GM18502 (cell line): ENCODE measurements around the gene PRKG1.
"Not testable (repeated sequence)": the region's sequence is repeated elsewhere in the genome, so short reads cannot be mapped to it uniquely, and the experiment has no call there.

Source experiments
- ATAC-seq: cut with Tn5 transposase; IDR thresholded peaks from one replicate; pipeline ENCODE4 v1.9.1; 2021; ENCODE audit warnings: mild to moderate bottlenecking; ENCODE audit not compliant: unreplicated experiment, poor library complexity

Gene PRKG1

GRCh38 chr10:52198540-52198939, 1124.3 kb downstream of the PRKG1 start:
- ATAC-seq = no peak

- not testable (repeated sequence) for ATAC-seq
These were observed 1130.6 kb downstream of the PRKG1 start for GRCh38 chr10:52204906-52205305.

- ATAC-seq = no peak
These were observed 1134.1 kb downstream of the PRKG1 start for GRCh38 chr10:52208365-52208764.

- ATAC-seq = no peak
These were observed 1135.9 kb downstream of the PRKG1 start for GRCh38 chr10:52210161-52210560.

GRCh38 chr10:52212062-52212461, 1137.8 kb downstream of the PRKG1 start:
- no peak for ATAC-seq

- ATAC-seq = no peak
These were observed 1138.5 kb downstream of the PRKG1 start for GRCh38 chr10:52212802-52213201.

GRCh38 chr10:52213321-52213752, 1139.0 kb downstream of the PRKG1 start:
- no peak for ATAC-seq

GRCh38 chr10:52215745-52216361, 1141.6 kb downstream of the PRKG1 start:
- ATAC-seq = peak; percentile 77

- peak; percentile 73 for ATAC-seq
These were observed 1142.6 kb downstream of the PRKG1 start for GRCh38 chr10:52216852-52217251.

- no peak for ATAC-seq
These were observed 1143.2 kb downstream of the PRKG1 start for GRCh38 chr10:52217531-52217930.

GRCh38 chr10:52220947-52221346, 1146.7 kb downstream of the PRKG1 start:
- ATAC-seq = peak; percentile 41

- ATAC-seq = no peak
These were observed 1147.6 kb downstream of the PRKG1 start for GRCh38 chr10:52221923-52222322.

- ATAC-seq = no peak
These were observed 1152.0 kb downstream of the PRKG1 start for GRCh38 chr10:52226197-52226847.

GRCh38 chr10:52228556-52228955, 1154.3 kb downstream of the PRKG1 start:
- ATAC-seq = no peak

- no peak for ATAC-seq
These were observed 1155.1 kb downstream of the PRKG1 start for GRCh38 chr10:52229291-52229931.

GRCh38 chr10:52232561-52233350, 1158.5 kb downstream of the PRKG1 start:
- ATAC-seq = peak; percentile 100

- not testable (repeated sequence) for ATAC-seq
These were observed 1159.2 kb downstream of the PRKG1 start for GRCh38 chr10:52233351-52233991.

- ATAC-seq = no peak
These were observed 1165.5 kb downstream of the PRKG1 start for GRCh38 chr10:52239771-52240170.

GRCh38 chr10:52245547-52245946, 1171.3 kb downstream of the PRKG1 start:
- no peak for ATAC-seq

- not testable (repeated sequence) for ATAC-seq
These were observed 1173.6 kb downstream of the PRKG1 start for GRCh38 chr10:52247929-52248328.
